GM12801 (cell line): ENCODE measurements around the gene RERE.

Experiments used
- CTCF ChIP-seq: IDR thresholded peaks from one replicate; pipeline ENCODE4 v1.5.1; 2011; ENCODE audit warnings: control low read depth; ENCODE audit not compliant: insufficient read length; ENCODE audit errors: extremely low read depth

Gene RERE

GRCh38 chr1:8347635-8348034, 469.8 kb downstream of the RERE start:
- no peak for TF ChIP-seq CTCF

GRCh38 chr1:8345621-8346415, 471.6 kb downstream of the RERE start:
- no peak for TF ChIP-seq CTCF

GRCh38 chr1:8344893-8345507, 472.4 kb downstream of the RERE start:
- TF ChIP-seq CTCF: no peak

- no peak for TF ChIP-seq CTCF
Measured at GRCh38 chr1:8343464-8344001, 473.9 kb downstream of the RERE start.

- no peak for TF ChIP-seq CTCF
Measured at GRCh38 chr1:8343044-8343443, 474.4 kb downstream of the RERE start.

- no peak for TF ChIP-seq CTCF
Measured at GRCh38 chr1:8342325-8342724, 475.1 kb downstream of the RERE start.

- no peak for TF ChIP-seq CTCF
Measured at GRCh38 chr1:8340448-8340847, 477.0 kb downstream of the RERE start.
